Activated CD4-positive, alpha-beta T cell treated with anti-CD3 and anti-CD28 coated beads for 36 hours (primary cell): ENCODE measurements around the gene CDK5RAP2. TPM values are rescaled to one million over a fixed set of nuclear protein-coding genes. Genes with fewer than 3 reads are reported as not detected.

Experiments
- ATAC-seq: fragments of 200-7000 bp; cut with Tn5 transposase; one replicate; pipeline ENCODE4 v1.10.0; 2021; ENCODE audit warnings: mild to moderate bottlenecking, moderate library complexity
- CTCF ChIA-PET: fragments of 350-600 bp; sonication (Branson Sonifier 250); formaldehyde crosslinking; loops from one replicate; lab custom pipeline; 2021; ENCODE audit warnings: antibody characterized with exemption; lab: Charles Lee
- POLR2A ChIA-PET: fragments of 350-600 bp; sonication (Branson Sonifier 250); formaldehyde crosslinking; loops from one replicate; lab custom pipeline; 2021; ENCODE audit warnings: antibody characterized with exemption, inconsistent platforms; lab: Charles Lee
- DNase-seq: peaks from one replicate; pipeline ENCODE4 v3.0.0-alpha.2; 2020
- H3K27ac Mint-ChIP-seq: one replicate; pipeline ENCODE4 v1.8.0; 2021; ENCODE audit warnings: mixed read lengths
- H3K27me3 Mint-ChIP-seq: one replicate; pipeline ENCODE4 v1.8.0; 2021; ENCODE audit warnings: mixed read lengths
- H3K36me3 Mint-ChIP-seq: one replicate; pipeline ENCODE4 v1.8.0; 2021; ENCODE audit warnings: low read depth, mixed read lengths
- H3K4me1 Mint-ChIP-seq: one replicate; pipeline ENCODE4 v1.8.0; 2021; ENCODE audit warnings: mixed read lengths
- H3K4me3 Mint-ChIP-seq: one replicate; pipeline ENCODE4 v1.8.0; 2021; ENCODE audit warnings: mild to moderate bottlenecking, moderate library complexity, mixed read lengths
- H3K9me3 Mint-ChIP-seq: one replicate; pipeline ENCODE4 v1.8.0; 2021; ENCODE audit warnings: low read depth, mixed read lengths
- intact Hi-C, 2 experiments: fragments of 100-400 bp; cut with DNase I in 1 of 2; cut with micrococcal nuclease in 1 of 2; formaldehyde crosslinking; loops; one replicate each; pipeline versions ENCODE4 v1.14.2 to v1.15.1; 2022 to 2024; cut with DNase I, micrococcal nuclease
- total RNA-seq, 2 experiments: library from RNA; stranded (reverse); gene quantifications; one replicate each; pipeline ENCODE4 v1.2.3, GENCODE V29; 2021

CDK5RAP2 gene
- total RNA-seq, 2 experiments from 2014 or later, result 68.8 to 85.8 TPM

- DNase-seq, result no peak
- intact Hi-C loops, result no loop called here
- H3K27me3 Mint-ChIP-seq, result no peaks in the 10 kb centered on the region
- no peaks in the 10 kb centered on the region for H3K36me3 Mint-ChIP-seq
- ChIA-PET CTCF (no interaction called here), POLR2A (no interaction called here)
- no peaks in the 10 kb centered on the region for H3K9me3 Mint-ChIP-seq
- no peak for ATAC-seq
- no peak overlapping the region for H3K27ac Mint-ChIP-seq
- H3K4me3 Mint-ChIP-seq, result no peak overlapping the region
- H3K4me1 Mint-ChIP-seq, result no peaks in the 10 kb centered on the region
These were observed 12.2 kb upstream of the CDK5RAP2 start for GRCh38 chr9:120592210-120592609.

- peaks cover 2% of the 10 kb centered on the region for H3K4me1 Mint-ChIP-seq
- CTCF ChIA-PET, result interaction anchor here (0.7 to 0.9 kb wide), 2 partner anchors 143 to 399 kb away, joined by 3 read pairs; no protein-coding TSS in a partner anchor
- no peak overlapping the region for H3K27ac Mint-ChIP-seq
- H3K36me3 Mint-ChIP-seq, result no peaks in the 10 kb centered on the region
- H3K4me3 Mint-ChIP-seq, result no peak overlapping the region
- intact Hi-C loops, result loop anchor here in 1 of 2 experiments (10.0 kb wide), 1 partner anchor 347 kb away; no protein-coding TSS in a partner anchor
- no peak for ATAC-seq
- DNase-seq, result no peak
- H3K9me3 Mint-ChIP-seq, result no peaks in the 10 kb centered on the region
- POLR2A ChIA-PET, result interaction anchor here (0.8 kb wide), 1 partner anchor 338 kb away, joined by 4 read pairs; no protein-coding TSS in a partner anchor
- no peaks in the 10 kb centered on the region for H3K27me3 Mint-ChIP-seq
These were observed 7.4 kb upstream of the CDK5RAP2 start for GRCh38 chr9:120587328-120587727.

GRCh38 chr9:120583958-120584369, 4.0 kb upstream of the CDK5RAP2 start:
- Mint-ChIP-seq H3K27me3 (no peaks in the 10 kb centered on the region), H3K27ac (no peak overlapping the region), H3K36me3 (peaks cover 2% of the 10 kb centered on the region), H3K9me3 (no peaks in the 10 kb centered on the region), H3K4me3 (no peak overlapping the region), H3K4me1 (peaks cover 20% of the 10 kb centered on the region)
- peak; percentile 34 for DNase-seq
- ATAC-seq, result no peak
- CTCF ChIA-PET, result no interaction called here
- intact Hi-C loops, result loop anchor here in 1 of 2 experiments (10.0 kb wide), 1 partner anchor 351 kb away; no protein-coding TSS in a partner anchor
- POLR2A ChIA-PET, result no interaction called here

GRCh38 chr9:120579139-120580050, 572 bp downstream of the CDK5RAP2 start:
- no peaks in the 10 kb centered on the region for H3K9me3 Mint-ChIP-seq
- ChIA-PET POLR2A (interaction anchor here (0.7 kb wide), 1 partner anchor 312 kb away, joined by 3 read pairs; no protein-coding TSS in a partner anchor), CTCF (interaction anchor here (0.7 to 1.0 kb wide), 2 partner anchors 40 to 1516 kb away, joined by 3 read pairs; no protein-coding TSS in a partner anchor)
- DNase-seq, result no peak
- intact Hi-C loops, result loop anchor here (1.0 to 10.0 kb wide), 8 partner anchors 135 to 1513 kb away; partner anchors contain the start of genes CNTRL (in 1 of the 2), FBXW2 (in 1 of the 2), MEGF9 (in 1 of the 2) and RAB14 (in 1 of the 2)
- no peak for ATAC-seq
- peak overlapping the region; percentile 99 for H3K4me3 Mint-ChIP-seq
- peak overlapping the region; percentile 94 for H3K27ac Mint-ChIP-seq
- H3K27me3 Mint-ChIP-seq, result no peaks in the 10 kb centered on the region
- peaks cover 40% of the 10 kb centered on the region for H3K4me1 Mint-ChIP-seq
- H3K36me3 Mint-ChIP-seq, result peaks cover 6% of the 10 kb centered on the region

- Mint-ChIP-seq H3K36me3 (peaks cover 19% of the 10 kb centered on the region), H3K27ac (no peak overlapping the region), H3K27me3 (no peaks in the 10 kb centered on the region), H3K4me3 (no peak overlapping the region), H3K4me1 (peaks cover 26% of the 10 kb centered on the region), H3K9me3 (no peaks in the 10 kb centered on the region)
- no peak for DNase-seq
- peak; percentile 36 for ATAC-seq
- CTCF ChIA-PET, result interaction anchor here (1.1 kb wide), 1 partner anchor 21 kb away, joined by 4 read pairs; no protein-coding TSS in a partner anchor
- POLR2A ChIA-PET, result no interaction called here
- intact Hi-C loops, result no loop called here
These were observed 5.5 kb downstream of the CDK5RAP2 start for GRCh38 chr9:120574473-120574872.

GRCh38 chr9:120572472-120572871, 7.5 kb downstream of the CDK5RAP2 start:
- ATAC-seq, result no peak
- Mint-ChIP-seq H3K4me3 (no peak overlapping the region), H3K4me1 (peaks cover 13% of the 10 kb centered on the region), H3K27ac (no peak overlapping the region), H3K36me3 (peaks cover 29% of the 10 kb centered on the region), H3K27me3 (no peaks in the 10 kb centered on the region), H3K9me3 (no peaks in the 10 kb centered on the region)
- CTCF ChIA-PET, result interaction anchor here (0.6 to 1.1 kb wide), 2 partner anchors 14 to 367 kb away, joined by 3 read pairs; no protein-coding TSS in a partner anchor
- POLR2A ChIA-PET, result no interaction called here
- intact Hi-C loops, result no loop called here
- DNase-seq, result no peak

- Mint-ChIP-seq H3K36me3 (peaks cover 33% of the 10 kb centered on the region), H3K9me3 (no peaks in the 10 kb centered on the region), H3K27me3 (no peaks in the 10 kb centered on the region), H3K4me3 (no peak overlapping the region), H3K27ac (no peak overlapping the region), H3K4me1 (peaks cover 8% of the 10 kb centered on the region)
- CTCF ChIA-PET, result interaction anchor here (1.1 kb wide), 1 partner anchor 13 kb away, joined by 3 read pairs; no protein-coding TSS in a partner anchor
- POLR2A ChIA-PET, result no interaction called here
- intact Hi-C loops, result no loop called here
- DNase-seq (no peak), ATAC-seq (no peak)
These were observed 8.3 kb downstream of the CDK5RAP2 start for GRCh38 chr9:120571443-120572257.

GRCh38 chr9:120570296-120570695, 9.7 kb downstream of the CDK5RAP2 start:
- no peak overlapping the region for H3K4me3 Mint-ChIP-seq
- no peaks in the 10 kb centered on the region for H3K9me3 Mint-ChIP-seq
- H3K27ac Mint-ChIP-seq, result no peak overlapping the region
- ATAC-seq (no peak), DNase-seq (no peak)
- ChIA-PET CTCF (no interaction called here), POLR2A (no interaction called here)
- peaks cover 8% of the 10 kb centered on the region for H3K4me1 Mint-ChIP-seq
- H3K36me3 Mint-ChIP-seq, result peaks cover 41% of the 10 kb centered on the region
- intact Hi-C loops, result no loop called here
- H3K27me3 Mint-ChIP-seq, result no peaks in the 10 kb centered on the region

- peaks cover 10% of the 10 kb centered on the region for H3K4me1 Mint-ChIP-seq
- POLR2A ChIA-PET, result interaction anchor here (0.6 kb wide), 1 partner anchor 13 kb away, joined by 7 read pairs; no protein-coding TSS in a partner anchor
- H3K9me3 Mint-ChIP-seq, result no peaks in the 10 kb centered on the region
- intact Hi-C loops, result no loop called here
- no peak for DNase-seq
- no peak overlapping the region for H3K27ac Mint-ChIP-seq
- CTCF ChIA-PET, result interaction anchor here (0.5 kb wide), 1 partner anchor 26 kb away, joined by 3 read pairs; no protein-coding TSS in a partner anchor
- no peak overlapping the region for H3K4me3 Mint-ChIP-seq
- no peak for ATAC-seq
- H3K36me3 Mint-ChIP-seq, result peaks cover 44% of the 10 kb centered on the region
- H3K27me3 Mint-ChIP-seq, result no peaks in the 10 kb centered on the region
These were observed 10.4 kb downstream of the CDK5RAP2 start for GRCh38 chr9:120569556-120569955.

GRCh38 chr9:120568816-120569215, 11.2 kb downstream of the CDK5RAP2 start:
- peaks cover 46% of the 10 kb centered on the region for H3K36me3 Mint-ChIP-seq
- CTCF ChIA-PET, result interaction anchor here (0.5 kb wide), 1 partner anchor 27 kb away, joined by 3 read pairs; no protein-coding TSS in a partner anchor
- H3K27me3 Mint-ChIP-seq, result no peaks in the 10 kb centered on the region

GRCh38 chr9:120567874-120568273, 12.1 kb downstream of the CDK5RAP2 start:
- ATAC-seq (no peak), DNase-seq (no peak)
- Mint-ChIP-seq H3K4me1 (peaks cover 8% of the 10 kb centered on the region), H3K36me3 (peaks cover 54% of the 10 kb centered on the region), H3K27me3 (no peaks in the 10 kb centered on the region), H3K9me3 (no peaks in the 10 kb centered on the region), H3K4me3 (no peak overlapping the region), H3K27ac (no peak overlapping the region)
- ChIA-PET POLR2A (no interaction called here), CTCF (no interaction called here)
- intact Hi-C loops, result no loop called here

More at GRCh38 chr9:120568816-120569215, 11.2 kb downstream of the CDK5RAP2 start:
- DNase-seq (no peak), ATAC-seq (no peak)
- intact Hi-C loops, result no loop called here
- Mint-ChIP-seq H3K4me1 (peaks cover 8% of the 10 kb centered on the region), H3K27ac (no peak overlapping the region), H3K9me3 (no peaks in the 10 kb centered on the region), H3K4me3 (no peak overlapping the region)
- POLR2A ChIA-PET, result no interaction called here
